GM19438 (cell line): Measurements from ENCODE around the gene BTBD6.
"Not testable (repeated sequence)": the region's sequence is repeated elsewhere in the genome, so short reads cannot be mapped to it uniquely, and the experiment has no call there.

Experiments used
- ATAC-seq: cut with Tn5 transposase; IDR thresholded peaks from one replicate; pipeline ENCODE4 v1.9.1; 2021; ENCODE audit warnings: low read depth; ENCODE audit not compliant: unreplicated experiment

The BTBD6 gene

GRCh38 chr14:105290621-105291346 is 42.5 kb downstream of the BTBD6 start:
- no peak for ATAC-seq

DNA sequence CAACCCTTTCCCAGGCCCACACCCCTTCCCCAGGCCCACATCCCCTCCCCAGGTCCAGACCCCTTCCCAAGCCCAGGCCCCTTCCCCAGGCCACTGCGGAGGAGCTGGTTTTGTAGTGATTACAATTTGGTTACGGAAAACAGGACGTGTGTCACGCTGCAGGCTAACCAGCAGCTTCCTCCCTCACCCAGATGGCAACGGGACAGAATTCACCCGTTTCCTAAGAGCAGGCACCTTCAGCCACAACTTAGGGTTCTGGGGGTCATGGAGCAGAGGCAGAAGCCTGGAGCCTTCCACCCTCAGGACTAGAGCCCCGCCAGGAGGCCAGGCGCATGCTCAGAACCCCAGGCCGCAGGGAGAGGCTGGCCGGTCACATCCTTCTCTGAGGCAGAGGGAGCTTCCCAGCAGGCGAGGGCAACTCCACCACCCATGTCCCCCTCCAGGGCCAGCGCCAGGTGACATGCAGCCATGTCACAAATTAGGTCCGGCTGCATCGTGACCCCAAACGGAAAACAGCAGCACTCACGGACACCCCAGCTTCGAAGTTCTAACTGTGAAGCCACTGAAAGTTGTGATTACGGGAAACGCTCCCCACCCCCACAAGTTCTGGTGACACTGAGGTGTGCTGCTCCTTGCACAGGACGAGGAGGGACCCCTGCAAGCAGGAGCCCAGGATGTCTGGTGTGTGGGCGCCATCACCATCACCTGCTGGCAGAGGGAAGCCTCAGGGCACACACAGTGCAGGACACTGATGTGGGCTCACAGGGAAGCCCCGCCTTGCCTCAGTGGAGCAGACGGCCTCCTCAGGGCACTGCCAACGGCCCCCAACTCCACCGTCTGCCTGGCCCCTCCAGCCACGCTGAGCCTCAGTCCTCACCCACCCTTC is 44.7 kb downstream of the BTBD6 start:
- no peak for ATAC-seq

GRCh38 chr14:105294142-105294597 is 45.8 kb downstream of the BTBD6 start:
- peak; percentile 46 for ATAC-seq

DNA sequence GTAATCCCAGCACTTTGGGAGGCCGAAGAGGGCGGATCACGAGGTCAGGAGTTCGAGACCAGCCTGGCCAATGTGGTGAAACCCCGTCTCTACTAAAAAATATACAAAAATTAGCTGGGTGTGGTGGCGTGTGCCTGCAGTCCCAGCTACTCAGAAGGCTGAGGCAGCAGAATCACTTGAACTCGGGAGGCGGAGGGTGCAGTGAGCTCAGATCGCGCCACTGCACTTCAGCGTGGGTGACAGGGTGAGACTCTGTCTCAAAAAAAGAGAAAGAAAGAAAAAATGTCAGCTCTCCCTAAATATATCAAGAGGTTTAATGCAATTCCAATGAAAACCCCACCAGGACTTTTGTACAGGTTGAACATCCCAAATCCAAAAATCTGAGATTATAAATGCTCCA is 49.0 kb downstream of the BTBD6 start:
- ATAC-seq: not testable (repeated sequence)

GRCh38 chr14:105299654-105300541 is 51.6 kb downstream of the BTBD6 start:
- ATAC-seq: peak; percentile 16
